A549 (cell line): ENCODE measurements around the gene NCL. TPM values are rescaled to one million over a fixed set of nuclear protein-coding genes. Genes with fewer than 3 reads are reported as not detected.

Experiments
- ATAC-seq, 2 experiments: fragments of 200-7000 bp in 1 of 2; fragments of >200 bp in 1 of 2; cut with Nextera tagmentation in 1 of 2; cut with Tn5 transposase in 1 of 2; 3 replicates each; pipeline versions ENCODE4 v1.8.0 to v1.9.1; 2018 to 2020; ENCODE audit warnings: mild to moderate bottlenecking in 1 of 2, moderate library complexity in 1 of 2
- CTCF ChIA-PET: fragments of 300-600 bp; sonication (Branson Sonifier 250); formaldehyde crosslinking; extraction: SDS; loops from one replicate; lab custom pipeline; 2021; ENCODE audit warnings: antibody characterized with exemption, inconsistent platforms; lab: Yijun Ruan, JAX
- POLR2A ChIA-PET: fragments of 350-600 bp; formaldehyde crosslinking; extraction: SDS; loops from one replicate; lab custom pipeline; 2021; ENCODE audit warnings: antibody characterized with exemption, inconsistent platforms; lab: Yijun Ruan, JAX
- DNase-seq, 2 experiments: peaks; one replicate each; pipeline versions ENCODE4 v3.0.0 to v3.0.0-alpha.2; 2011 to 2016; ENCODE audit warnings: low read depth in 1 of 2, low spot score in 1 of 2
- FAIRE-seq: peaks from 2 replicates; lab custom pipeline; 2011; peaks lifted over from hg19 to GRCh38; lab: Jason Lieb, UNC
- H3K27ac ChIP-seq, 2 experiments: fragments of >200 bp; sonication (Bioruptor Twin); formaldehyde crosslinking; 3 replicates each; pipeline ENCODE4 v1.5.1; 2016 to 2017
- H3K4me1 ChIP-seq: fragments of >200 bp; sonication (Bioruptor Twin); formaldehyde crosslinking; 3 replicates; pipeline ENCODE4 v1.6.1; 2016
- H3K4me2 ChIP-seq: fragments of >200 bp; sonication (Bioruptor Twin); formaldehyde crosslinking; 3 replicates; pipeline ENCODE4 v1.6.1; 2016
- H3K4me3 ChIP-seq: fragments of >200 bp; sonication (Bioruptor Twin); formaldehyde crosslinking; 3 replicates; pipeline ENCODE4 v1.5.1; 2016
- H3K9me3 ChIP-seq: fragments of >200 bp; sonication (Bioruptor Twin); formaldehyde crosslinking; 3 replicates; pipeline ENCODE4 v1.6.1; 2016
- BCL3 ChIP-seq: fragments of >200 bp; sonication (Bioruptor Twin); formaldehyde crosslinking; IDR thresholded peaks from 3 replicates; pipeline ENCODE4 v1.6.1; 2016
- CBX2 ChIP-seq: fragments of 200-600 bp; sonication (generic); IDR thresholded peaks from 2 replicates; pipeline ENCODE4 v1.6.1; 2016; ENCODE audit warnings: low read depth, mild to moderate bottlenecking, borderline replicate concordance
- CHD2 ChIP-seq: fragments of 150-350 bp; IDR thresholded peaks from 2 replicates; pipeline ENCODE4 v1.6.1; 2014; ENCODE audit warnings: low read length; ENCODE audit not compliant: partially characterized antibody
- EP300 ChIP-seq, 2 experiments: fragments of >200 bp; sonication (Bioruptor Twin); formaldehyde crosslinking; IDR thresholded peaks; 2 replicates in 1 of 2; 3 replicates in 1 of 2; pipeline ENCODE4 v1.6.1; 2016 to 2017
- FOSB ChIP-seq: fragments of 250-450 bp; sonication (Bioruptor Pico); IDR thresholded peaks from 2 replicates; pipeline ENCODE4 v1.5.0; 2020; ENCODE audit warnings: mild to moderate bottlenecking, moderate library complexity
- FOSL2 ChIP-seq, 2 experiments: fragments of 450-650 bp in 1 of 2; fragments of >200 bp in 1 of 2; sonication (Bioruptor Twin) in 1 of 2; formaldehyde crosslinking; IDR thresholded peaks; 2 replicates each; pipeline versions ENCODE4 v1.5.0 to v1.6.1; 2016 to 2020; ENCODE audit warnings: mild to moderate bottlenecking in 1 of 2, moderate library complexity in 1 of 2
- GATA3 ChIP-seq: IDR thresholded peaks from 2 replicates; pipeline ENCODE4 v1.6.1; 2012; ENCODE audit warnings: borderline replicate concordance
- HEYL ChIP-seq: fragments of 250-450 bp; sonication (Bioruptor Pico); IDR thresholded peaks from 2 replicates; pipeline ENCODE4 v1.8.0; 2021; ENCODE audit warnings: mild to moderate bottlenecking, moderate library complexity
- HMGXB4 ChIP-seq: fragments of 250-450 bp; sonication (Bioruptor Pico); IDR thresholded peaks from 2 replicates; pipeline ENCODE4 v1.5.0; 2021; ENCODE audit warnings: mild to moderate bottlenecking, moderate library complexity, borderline replicate concordance
- HOXB5 ChIP-seq: fragments of 250-450 bp; sonication (Bioruptor Pico); IDR thresholded peaks from 2 replicates; pipeline ENCODE4 v1.5.0; 2020; ENCODE audit warnings: mild to moderate bottlenecking, moderate library complexity
- KDM1A ChIP-seq: fragments of 200-600 bp; sonication (generic); IDR thresholded peaks from 2 replicates; pipeline ENCODE4 v1.6.1; 2016; ENCODE audit warnings: low read depth, mild to moderate bottlenecking
- MAFK ChIP-seq: fragments of 450-650 bp; IDR thresholded peaks from 2 replicates; pipeline ENCODE4 v1.6.1; 2014; ENCODE audit not compliant: partially characterized antibody
- MYC ChIP-seq: IDR thresholded peaks from 2 replicates; pipeline ENCODE4 v1.6.1; 2012; ENCODE audit warnings: mild to moderate bottlenecking, inconsistent platforms, low read length, improper control_type of control experiment, borderline replicate concordance
- POLR2A ChIP-seq: IDR thresholded peaks from 2 replicates; pipeline ENCODE4 v1.6.1; 2012; ENCODE audit warnings: mild to moderate bottlenecking, low read length
- SREBF2 ChIP-seq: fragments of 450-650 bp; IDR thresholded peaks from 2 replicates; pipeline ENCODE4 v1.6.1; 2014; ENCODE audit warnings: mild to moderate bottlenecking, moderate library complexity
- TFCP2L1 ChIP-seq: fragments of 250-450 bp; sonication (Bioruptor Pico); IDR thresholded peaks from 2 replicates; pipeline ENCODE4 v1.5.0; 2021; ENCODE audit warnings: mild to moderate bottlenecking
- ZFP36 ChIP-seq: fragments of 450-650 bp; IDR thresholded peaks from 2 replicates; pipeline ENCODE4 v1.6.1; 2014; ENCODE audit warnings: borderline replicate concordance; ENCODE audit not compliant: partially characterized antibody
- WGBS: methylation state at CpG from one replicate; pipeline ENCODE4 v1.1.6; 2017; ENCODE audit errors: missing lambda C conversion rate; 5-methylcytosine and 5-hydroxymethylcytosine counted together
- polyA plus RNA-seq, 4 experiments: library from polyadenylated mRNA; depleted of rRNA in 3 of 4; stranded (reverse); fragments of >200 nt; fragmentation: RNase III in 1 of 4; extraction: RNeasy Plus Mini Kit Qiagen cat#74134 plus additional on column Dnase treatment in 1 of 4; gene quantifications; 2 replicates in 3 of 4; 3 replicates in 1 of 4; pipeline ENCODE4 v1.2.3, GENCODE V29; 2011 to 2017
- TF ChIP-seq, protein P1 (sequence below): fragments of 450-650 bp; IDR thresholded peaks from 2 replicates; pipeline ENCODE4 v1.6.1; 2014; ENCODE audit warnings: antibody characterized with exemption
- TF ChIP-seq, protein P2 (sequence below): fragments of >200 bp; sonication (Bioruptor Twin); formaldehyde crosslinking; IDR thresholded peaks from 3 replicates; pipeline ENCODE4 v1.5.1; 2016

The NCL gene
- polyA plus RNA-seq, 2 of the 4 experiments (the other 2 are of a cell fraction), result 390 to 766 TPM

- ATAC-seq (no peak), FAIRE-seq (no peak), DNase-seq (no peak)
- peaks cover 34% of the 10 kb centered on the region for H3K4me1 ChIP-seq
- H3K4me2 ChIP-seq, result no peak overlapping the region
- ChIA-PET POLR2A (interaction anchor here (5.6 kb wide), 1 partner anchor 7 kb away, joined by 107 read pairs; the partner anchor contains the start of gene NCL), CTCF (interaction anchor here (0.8 to 1.3 kb wide), 3 partner anchors 26 to 230 kb away, joined by 3 to 4 read pairs (median 3); no protein-coding TSS in a partner anchor)
- no peak overlapping the region for H3K4me3 ChIP-seq
- 85% methylated on average over 4 of the region's 4 CpGs for WGBS
- no peak overlapping the region for H3K27ac ChIP-seq
- no peaks in the 10 kb centered on the region for H3K9me3 ChIP-seq
- TF ChIP-seq MYC, result no peak
- TF ChIP-seq HEYL, result no peak
- TF ChIP-seq MAFK, result peak; percentile 45
- no peak for TF ChIP-seq POLR2A
- no peak for TF ChIP-seq ZFP36
- TF ChIP-seq FOSL2 (IDR thresholded peaks at IDR 0.05), result no peak
- no peak for TF ChIP-seq FOSL2 (CRISPR knock-in tag; IDR thresholded peaks at IDR 0.05)
- TF ChIP-seq TFCP2L1 (CRISPR knock-in tag), result no peak
- TF ChIP-seq GATA3, result no peak
- TF ChIP-seq BCL3, result 0 out of 3 replicates have a peak, but pooled peaks have one; percentile 23
- no peak for TF ChIP-seq HOXB5 (CRISPR knock-in tag)
- TF ChIP-seq KDM1A, result no peak
- TF ChIP-seq CHD2, result no peak
- no peak for TF ChIP-seq FOSB (CRISPR knock-in tag)
These were observed 7.2 kb downstream of the NCL start for GRCh38 chr2:231457101-231457500.

DNA sequence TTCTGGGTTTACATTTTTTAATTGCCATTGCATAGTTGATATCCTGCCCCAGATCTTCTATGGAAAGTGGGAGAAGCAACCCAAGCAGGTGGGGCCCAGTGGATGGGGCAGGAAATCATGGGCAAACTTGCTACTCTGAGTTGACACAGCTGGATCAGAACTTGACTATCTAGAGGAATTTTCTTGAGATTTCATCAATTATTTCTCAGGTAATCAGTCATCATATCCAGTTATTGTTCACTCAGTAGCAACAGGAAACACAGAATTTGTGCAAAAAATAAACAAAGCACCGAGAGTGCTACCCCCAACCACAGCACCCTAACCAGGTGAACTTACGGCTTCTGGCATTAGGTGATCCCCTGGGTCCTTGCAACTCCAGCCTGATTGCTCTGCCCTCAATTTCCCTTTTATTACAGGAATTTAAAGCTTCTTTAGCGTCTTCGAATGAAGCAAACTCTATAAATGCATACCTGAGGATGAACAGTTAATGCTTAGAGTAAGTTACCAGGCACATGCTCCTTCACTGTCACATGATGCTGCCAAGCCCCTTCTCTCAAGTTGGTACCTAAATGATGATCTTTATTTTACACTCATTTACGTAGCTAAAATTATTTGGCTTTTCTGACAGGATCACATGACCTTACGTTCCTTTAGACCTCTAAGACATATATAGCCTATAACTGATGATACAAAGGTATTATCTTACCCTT is 7.8 kb downstream of the NCL start:
- peaks cover 27% of the 10 kb centered on the region for H3K4me1 ChIP-seq
- DNase-seq (no peak), FAIRE-seq (no peak)
- CTCF ChIA-PET, result interaction anchor here (0.8 to 1.3 kb wide), 2 partner anchors 27 to 229 kb away, joined by 3 read pairs; no protein-coding TSS in a partner anchor
- TF ChIP-seq HEYL (no peak), CBX2 (no peak), HMGXB4 (0 out of 2 replicates have a peak, but pooled peaks have one; percentile 20), FOSB (CRISPR knock-in tag) (no peak)
- TF ChIP-seq, protein P1, sequence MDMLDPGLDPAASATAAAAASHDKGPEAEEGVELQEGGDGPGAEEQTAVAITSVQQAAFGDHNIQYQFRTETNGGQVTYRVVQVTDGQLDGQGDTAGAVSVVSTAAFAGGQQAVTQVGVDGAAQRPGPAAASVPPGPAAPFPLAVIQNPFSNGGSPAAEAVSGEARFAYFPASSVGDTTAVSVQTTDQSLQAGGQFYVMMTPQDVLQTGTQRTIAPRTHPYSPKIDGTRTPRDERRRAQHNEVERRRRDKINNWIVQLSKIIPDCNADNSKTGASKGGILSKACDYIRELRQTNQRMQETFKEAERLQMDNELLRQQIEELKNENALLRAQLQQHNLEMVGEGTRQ, result 0 out of 2 replicates have a peak, but pooled peaks have one; percentile 10
- TF ChIP-seq, all 56 proteins: peak for 2
- Histone ChIP-seq H3K4me2 (no peak overlapping the region), H3K9me3 (no peaks in the 10 kb centered on the region), H3K4me3 (no peak overlapping the region), H3K27ac (no peak overlapping the region)
- 86% methylated on average over 6 of the region's 6 CpGs for WGBS
- no peak for ATAC-seq
- POLR2A ChIA-PET, result interaction anchor here (5.6 kb wide), 1 partner anchor 7 kb away, joined by 107 read pairs; the partner anchor contains the start of gene NCL

DNA sequence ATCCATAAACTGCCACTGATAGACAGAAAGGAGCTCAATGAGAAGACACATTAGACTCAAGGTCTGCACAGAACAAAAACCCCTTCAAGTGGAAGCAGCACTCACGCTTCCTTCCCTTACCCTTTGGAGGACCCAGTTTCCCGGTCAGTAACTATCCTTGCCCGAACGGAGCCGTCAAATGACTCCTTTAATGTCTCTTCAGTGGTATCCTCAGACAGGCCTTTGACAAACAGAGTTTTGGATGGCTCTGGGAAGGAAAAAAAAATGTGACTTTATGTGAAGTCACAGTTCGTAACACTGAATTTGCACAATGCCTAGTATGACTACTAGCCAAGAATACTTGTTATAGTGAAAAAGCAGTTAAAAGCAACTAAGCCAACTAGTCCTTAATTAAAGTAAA is 8.4 kb downstream of the NCL start:
- Histone ChIP-seq H3K4me2 (no peak overlapping the region), H3K27ac (no peak overlapping the region)
- no peak for DNase-seq
- 93% methylated on average over 6 of the region's 6 CpGs for WGBS
- TF ChIP-seq, protein P2, sequence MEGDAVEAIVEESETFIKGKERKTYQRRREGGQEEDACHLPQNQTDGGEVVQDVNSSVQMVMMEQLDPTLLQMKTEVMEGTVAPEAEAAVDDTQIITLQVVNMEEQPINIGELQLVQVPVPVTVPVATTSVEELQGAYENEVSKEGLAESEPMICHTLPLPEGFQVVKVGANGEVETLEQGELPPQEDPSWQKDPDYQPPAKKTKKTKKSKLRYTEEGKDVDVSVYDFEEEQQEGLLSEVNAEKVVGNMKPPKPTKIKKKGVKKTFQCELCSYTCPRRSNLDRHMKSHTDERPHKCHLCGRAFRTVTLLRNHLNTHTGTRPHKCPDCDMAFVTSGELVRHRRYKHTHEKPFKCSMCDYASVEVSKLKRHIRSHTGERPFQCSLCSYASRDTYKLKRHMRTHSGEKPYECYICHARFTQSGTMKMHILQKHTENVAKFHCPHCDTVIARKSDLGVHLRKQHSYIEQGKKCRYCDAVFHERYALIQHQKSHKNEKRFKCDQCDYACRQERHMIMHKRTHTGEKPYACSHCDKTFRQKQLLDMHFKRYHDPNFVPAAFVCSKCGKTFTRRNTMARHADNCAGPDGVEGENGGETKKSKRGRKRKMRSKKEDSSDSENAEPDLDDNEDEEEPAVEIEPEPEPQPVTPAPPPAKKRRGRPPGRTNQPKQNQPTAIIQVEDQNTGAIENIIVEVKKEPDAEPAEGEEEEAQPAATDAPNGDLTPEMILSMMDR, result no peak
- TF ChIP-seq SREBF2, result no peak
- TF ChIP-seq BCL3, result 0 out of 3 replicates have a peak, but pooled peaks have one; percentile 3
- no peak for TF ChIP-seq EP300 (IDR thresholded peaks at IDR 0.05)
- TF ChIP-seq, all 56 proteins: peak for 1
- Histone ChIP-seq H3K4me1 (peaks cover 22% of the 10 kb centered on the region), H3K9me3 (no peaks in the 10 kb centered on the region), H3K4me3 (no peak overlapping the region)
- no peak for ATAC-seq
- CTCF ChIA-PET, result interaction anchor here (1.0 to 1.3 kb wide), 2 partner anchors 12 to 26 kb away, joined by 3 read pairs; no protein-coding TSS in a partner anchor
- FAIRE-seq, result no peak
- POLR2A ChIA-PET, result interaction anchor here (5.6 kb wide), 1 partner anchor 8 kb away, joined by 107 read pairs; the partner anchor contains the start of gene NCL
